ENCODE results near the gene ESR2.
A peak's percentile ranks its signal among the peaks of the same experiment; 100 is the strongest.

ESR2 gene

GRCh38 chr14:64265222-64265621 lies 28.9 kb downstream of the ESR2 start:
- no peak for DNase-seq

DNA sequence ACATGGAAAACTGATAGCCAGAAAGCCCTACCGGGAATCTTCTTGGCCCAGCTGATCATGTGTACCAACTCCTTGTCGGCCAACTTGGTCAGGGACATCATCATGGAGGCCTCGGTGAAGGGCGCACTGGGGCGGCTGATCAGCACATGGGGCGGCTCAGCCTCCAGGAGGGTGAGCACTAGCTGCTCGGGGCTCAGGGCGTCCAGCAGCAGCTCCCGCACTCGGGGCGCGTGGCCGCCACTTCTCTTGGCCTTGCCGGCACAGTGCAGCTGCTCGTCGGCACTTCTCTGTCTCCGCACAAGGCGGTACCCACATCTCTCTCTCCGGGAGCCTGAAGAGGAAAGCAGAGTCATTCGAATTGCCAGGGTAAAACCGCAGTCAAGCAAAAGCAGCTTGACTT lies 33.8 kb downstream of the ESR2 start:
- no peak for DNase-seq

GRCh38 chr14:64255756-64256155 lies 38.4 kb downstream of the ESR2 start:
- no peak for DNase-seq

DNA sequence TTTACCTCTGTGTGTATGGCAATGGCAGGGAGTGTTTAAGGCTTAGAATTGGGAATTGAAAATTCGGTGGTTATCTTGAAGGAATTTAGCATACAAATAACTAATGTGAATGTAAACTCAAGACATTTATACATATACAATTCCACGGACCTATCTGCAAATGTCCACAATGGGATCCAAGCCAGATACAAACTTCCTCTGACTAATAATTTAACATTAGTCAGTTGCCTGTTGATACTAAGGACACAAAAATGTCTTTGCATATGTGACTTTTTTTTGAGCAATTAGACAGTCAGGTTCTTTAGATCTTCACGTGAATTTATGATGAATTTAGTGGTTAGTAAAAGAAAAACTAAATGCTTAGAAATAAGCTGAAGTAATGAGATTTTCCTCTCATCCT lies 40.5 kb downstream of the ESR2 start:
- DNase-seq, result no peak

GRCh38 chr14:64249363-64249762 lies 44.8 kb downstream of the ESR2 start:
- no peak for DNase-seq

DNA sequence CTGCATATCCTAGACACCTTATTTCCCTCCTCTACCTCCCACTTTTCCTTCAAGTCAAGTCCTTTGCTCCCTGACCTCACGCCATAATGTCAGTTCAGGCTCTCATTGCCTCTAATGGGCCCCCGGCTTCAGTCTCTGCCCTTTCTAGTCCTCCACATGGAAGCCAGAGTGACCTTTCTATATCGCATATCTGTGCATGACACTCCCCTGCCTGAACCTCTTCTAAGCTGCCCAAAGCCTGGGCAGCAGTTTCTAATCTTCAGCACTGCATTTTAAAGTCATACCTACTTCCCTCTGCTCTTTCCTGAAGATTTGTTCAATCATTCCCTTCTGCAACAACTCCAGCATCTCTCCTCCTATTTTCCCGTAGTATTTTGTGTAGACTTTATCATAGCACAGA lies 45.5 kb downstream of the ESR2 start:
- DNase-seq, result no peak

DNA sequence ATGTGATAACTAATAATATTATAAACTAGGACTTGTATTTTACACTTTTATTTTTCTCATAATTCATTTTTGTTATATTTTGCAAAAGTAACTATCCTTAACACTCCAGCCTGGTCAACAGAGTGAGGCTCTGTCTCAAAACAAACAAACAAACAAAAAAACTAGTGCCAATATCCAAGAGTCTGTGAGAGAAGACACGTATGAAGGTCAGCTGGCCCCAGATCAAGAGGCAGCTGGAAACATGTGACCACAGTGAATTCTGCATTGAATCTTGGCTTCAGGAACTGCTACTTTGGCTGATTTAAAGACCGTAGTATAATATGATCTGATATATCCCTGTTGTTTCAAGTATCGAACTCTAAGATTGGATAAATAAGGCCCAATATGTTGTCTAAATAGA lies 47.0 kb downstream of the ESR2 start:
- DNase-seq, result no peak

- no peak for DNase-seq
These were observed 47.5 kb downstream of the ESR2 start for GRCh38 chr14:64246688-64247087.

DNA sequence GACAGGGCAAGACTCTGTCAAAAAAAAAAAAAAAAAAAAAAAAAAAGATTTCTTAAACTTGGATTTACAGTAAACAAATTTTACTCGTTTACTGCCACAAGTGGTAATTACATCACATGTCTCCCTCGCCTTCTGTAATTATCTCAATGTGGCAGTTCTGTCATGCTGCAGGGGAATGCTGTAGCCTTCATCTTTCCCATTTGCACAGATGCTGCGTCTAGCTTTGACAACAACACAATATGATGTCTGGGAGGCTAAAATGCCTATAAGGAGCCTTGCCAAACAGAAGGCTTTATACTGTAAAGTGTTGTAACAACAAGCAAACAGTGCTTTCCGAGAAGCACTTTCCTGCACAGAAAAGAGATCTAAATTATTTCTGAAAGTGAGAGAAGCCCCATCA lies 48.7 kb downstream of the ESR2 start:
- DNase-seq, result no peak

GRCh38 chr14:64244279-64244678 lies 49.9 kb downstream of the ESR2 start:
- DNase-seq, result no peak

GRCh38 chr14:64238631-64239030 lies 55.5 kb downstream of the ESR2 start:
- no peak for DNase-seq

- DNase-seq, result no peak
These were observed 56.1 kb downstream of the ESR2 start for GRCh38 chr14:64238049-64238448.

DNA sequence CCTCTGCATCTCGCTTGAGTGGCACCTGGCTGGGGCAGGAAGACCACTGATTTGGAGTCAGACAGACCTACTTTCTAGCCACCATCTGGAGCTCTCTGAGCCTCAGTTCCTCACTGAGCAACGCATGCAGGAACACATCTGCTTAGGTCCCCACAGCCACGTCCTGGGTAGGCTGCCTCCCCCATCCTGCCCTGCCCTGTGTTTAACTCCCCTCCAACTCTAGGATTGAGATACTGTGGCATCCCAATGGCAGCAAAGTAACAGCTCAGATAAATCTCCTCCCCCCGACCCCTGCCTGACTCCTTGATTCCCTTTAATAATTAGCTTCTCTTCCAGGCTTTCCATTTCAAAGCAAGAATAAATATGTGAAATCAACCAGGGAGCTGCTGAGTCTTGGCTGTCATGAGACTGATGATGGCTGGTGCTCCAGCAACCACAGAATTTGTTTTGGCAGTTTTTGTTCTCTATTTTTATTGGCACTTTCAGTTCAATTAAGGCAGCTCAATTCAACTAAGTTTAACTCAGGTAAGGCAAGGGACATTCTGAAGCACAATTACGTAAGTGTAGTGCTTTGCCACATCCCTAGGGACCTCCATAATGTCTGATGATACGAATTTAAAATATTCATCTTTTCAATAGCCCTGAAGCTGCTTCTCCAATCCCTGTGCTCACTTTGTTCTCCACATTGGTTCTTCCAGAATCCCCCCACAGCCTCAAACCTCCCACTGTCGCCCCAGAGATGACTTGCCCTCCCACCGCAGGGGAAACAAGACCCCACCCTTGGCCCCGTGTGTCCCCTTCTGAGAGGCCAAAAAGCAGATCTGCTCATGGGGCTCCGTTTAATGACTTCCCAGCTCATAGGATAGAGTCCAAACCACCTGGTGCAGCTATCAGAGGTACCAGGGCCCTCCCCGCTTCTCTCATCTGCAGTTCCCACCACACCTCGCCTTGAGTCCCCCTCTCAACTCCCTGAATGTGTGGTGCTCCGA lies 58.2 kb downstream of the ESR2 start:
- no peak for DNase-seq

DNA sequence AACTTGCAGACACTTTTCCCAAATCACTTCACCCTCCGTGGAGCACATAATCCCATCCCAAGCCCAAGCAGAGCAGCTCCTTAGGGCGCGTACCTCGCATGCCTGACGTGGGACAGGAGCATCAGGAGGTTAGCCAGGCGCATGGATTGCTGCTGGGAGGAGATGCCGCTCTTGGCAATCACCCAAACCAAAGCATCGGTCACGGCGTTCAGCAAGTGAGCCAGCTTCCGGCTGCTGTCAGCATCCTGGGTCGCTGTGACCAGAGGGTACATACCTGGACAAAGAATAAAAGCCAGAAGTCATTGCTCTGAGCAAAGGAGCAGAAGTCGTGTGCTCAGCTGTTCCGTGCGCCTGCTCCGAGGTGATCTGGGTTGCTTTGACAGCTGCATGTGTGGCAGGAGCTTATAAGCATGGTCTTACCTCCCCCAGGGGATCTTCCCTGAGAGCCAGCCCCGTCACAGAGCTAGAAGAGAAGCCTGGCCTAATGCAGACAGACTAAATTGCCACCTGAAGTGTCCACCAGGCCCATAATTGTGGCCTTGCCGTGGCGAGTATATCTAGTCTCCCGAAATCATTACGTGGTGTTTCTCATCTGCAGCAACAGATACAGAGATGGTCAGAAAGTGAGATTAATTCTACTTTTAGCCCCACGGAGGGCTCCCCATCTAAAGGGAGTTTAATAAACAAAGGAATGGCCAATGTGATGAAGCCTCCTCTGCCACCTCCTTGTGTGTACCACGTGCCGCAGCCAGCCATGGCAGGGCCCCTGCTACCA lies 59.1 kb downstream of the ESR2 start:
- DNase-seq, result no peak

GRCh38 chr14:64233531-64234190 lies 60.5 kb downstream of the ESR2 start:
- DNase-seq, result no peak

- DNase-seq, result no peak
These were observed 61.2 kb downstream of the ESR2 start for GRCh38 chr14:64232944-64233343.

DNA sequence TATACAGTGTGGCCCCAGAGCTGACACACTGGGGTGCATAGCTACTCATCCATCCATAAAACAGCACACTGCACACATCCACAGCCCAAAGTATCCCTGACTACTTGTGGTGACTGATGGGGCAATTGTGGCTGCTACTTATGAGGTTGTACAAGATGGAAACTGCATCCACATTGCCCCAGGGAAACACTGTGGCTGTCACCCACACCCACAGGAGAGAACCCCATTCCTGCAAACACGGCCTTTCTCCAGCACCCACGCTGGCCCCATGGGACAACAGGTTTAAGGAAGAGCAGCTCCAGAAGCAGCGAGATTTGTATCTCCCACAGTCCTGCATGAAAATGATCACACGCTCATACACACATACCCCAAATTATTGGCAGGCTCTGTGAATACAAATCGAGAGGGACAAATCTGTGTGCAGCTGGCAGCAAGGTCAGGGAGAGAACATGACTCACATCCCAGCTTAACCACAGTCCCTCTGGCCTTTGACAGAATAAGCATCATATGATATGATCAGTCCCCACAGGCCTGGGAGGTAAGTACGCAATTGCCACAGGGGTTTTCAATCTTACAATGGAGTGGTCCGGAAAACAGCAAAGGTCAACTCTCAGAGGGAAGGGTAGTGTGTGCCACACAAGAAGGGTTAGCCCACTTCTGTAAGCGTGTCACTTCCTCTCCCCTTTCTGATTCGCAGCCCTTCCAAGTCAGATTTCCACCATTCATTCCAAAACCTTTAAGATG lies 61.9 kb downstream of the ESR2 start:
- DNase-seq, result peak in 1 of 5 donors; percentile 40

DNA sequence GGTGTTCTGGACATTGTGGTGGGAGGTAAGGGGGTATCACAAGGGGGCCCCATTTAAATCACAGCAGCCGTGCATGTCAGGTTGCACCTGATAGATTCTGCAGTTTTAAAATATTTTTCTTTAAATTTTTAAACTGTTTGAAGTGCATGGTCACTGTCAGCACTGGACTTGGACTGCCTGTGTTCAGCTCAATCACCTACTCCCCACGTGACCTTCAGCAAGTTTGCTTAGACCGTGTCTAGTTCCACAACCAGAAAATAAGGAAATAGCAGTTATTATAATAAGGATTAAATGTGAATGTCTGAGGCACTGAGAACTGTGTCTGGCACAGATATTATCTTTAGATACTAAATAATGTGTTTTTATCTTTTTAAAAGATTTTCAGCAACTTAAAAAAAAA lies 64.7 kb downstream of the ESR2 start:
- no peak for DNase-seq

GRCh38 chr14:64227856-64228255 lies 66.3 kb downstream of the ESR2 start:
- no peak for DNase-seq

- no peak for DNase-seq
These were observed 68.9 kb downstream of the ESR2 start for GRCh38 chr14:64225151-64225757.

DNA sequence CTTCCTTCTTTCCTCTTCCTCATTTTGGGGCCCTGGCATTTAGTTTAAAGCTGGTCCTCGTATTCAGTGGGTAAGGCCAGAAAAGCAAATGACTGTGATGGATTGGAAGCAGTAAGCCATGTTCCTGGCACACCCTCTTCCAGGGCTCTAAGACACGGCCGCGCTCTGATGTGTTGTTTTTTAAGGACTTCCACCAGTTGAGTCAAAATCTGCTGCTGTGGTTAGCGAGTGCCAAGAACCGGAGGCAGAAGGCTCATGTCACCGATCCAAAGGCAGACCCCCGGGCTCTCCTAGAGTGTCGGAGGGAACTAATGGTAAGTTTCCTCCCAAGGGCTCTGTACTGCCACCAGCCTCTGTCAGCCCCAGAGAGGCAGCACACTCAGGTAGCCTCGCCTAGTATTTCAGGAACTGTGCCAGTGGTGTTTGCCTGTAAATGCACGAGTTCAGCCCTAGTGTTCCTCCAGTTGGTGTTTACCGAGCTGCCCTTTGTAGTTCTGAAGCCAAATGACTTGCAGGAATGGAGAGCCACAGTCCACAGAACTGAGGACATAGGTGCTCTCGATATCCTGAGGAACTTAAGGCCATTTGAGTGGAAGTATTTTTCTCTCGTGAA lies 72.7 kb downstream of the ESR2 start:
- DNase-seq, result no peak

GRCh38 chr14:64220466-64220865 lies 73.7 kb downstream of the ESR2 start:
- DNase-seq, result no peak

Measured in T-helper 1 cell (primary cell).